Measurements from ENCODE around the gene ARFGAP1.

The ARFGAP1 gene

DNA sequence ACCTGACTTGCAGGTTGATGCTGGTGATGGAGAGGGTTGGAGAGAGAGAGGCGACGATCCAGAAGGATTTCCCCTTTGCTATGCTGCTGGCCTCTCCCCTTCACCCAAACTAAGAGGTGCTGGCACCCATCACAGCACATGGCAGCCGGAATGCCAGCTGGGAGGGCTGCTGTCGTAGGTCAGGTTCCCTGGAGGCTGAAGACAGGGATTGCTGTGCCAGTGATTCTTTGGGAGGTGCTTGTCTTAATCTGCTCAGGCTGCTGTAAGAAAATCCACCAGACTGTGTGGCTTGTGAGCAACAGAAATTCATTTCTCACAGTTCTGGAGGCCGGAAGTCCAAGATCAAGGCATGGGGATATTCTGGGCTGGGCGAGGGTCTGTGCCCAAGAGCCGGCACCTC lies 4.4 kb upstream of the ARFGAP1 start:
- H3K27me3 ChIP-seq (ENCODE audit: insufficient read depth, insufficient read length) = no peaks in the 10 kb centered on the region
- peaks cover 12% of the 10 kb centered on the region for H3K36me3 ChIP-seq (ENCODE audit: insufficient read depth, insufficient read length, low read length)
- no peak for DNase-seq (ENCODE audit: low read depth, low spot score)
- no peaks in the 10 kb centered on the region for H3K9me3 ChIP-seq (ENCODE audit: insufficient read depth, low read length)
- H3K4me3 ChIP-seq (ENCODE audit: insufficient read length, low read depth) = no peak overlapping the region
- TF ChIP-seq YY1 (IDR thresholded peaks at IDR 0.05; ENCODE audit: insufficient read depth, insufficient read length) = no peak
- TF ChIP-seq ZNF274 (IDR thresholded peaks at IDR 0.05; ENCODE audit: low read depth, low read length) = no peak
- TF ChIP-seq SUZ12 (IDR thresholded peaks at IDR 0.05; ENCODE audit: extremely low read depth, insufficient read depth, insufficient read length) = no peak
- H3K4me1 ChIP-seq (ENCODE audit: insufficient read depth, insufficient read length) = peaks cover 16% of the 10 kb centered on the region
- H3K9ac ChIP-seq (ENCODE audit: insufficient read length, low read depth) = no peak overlapping the region

DNA sequence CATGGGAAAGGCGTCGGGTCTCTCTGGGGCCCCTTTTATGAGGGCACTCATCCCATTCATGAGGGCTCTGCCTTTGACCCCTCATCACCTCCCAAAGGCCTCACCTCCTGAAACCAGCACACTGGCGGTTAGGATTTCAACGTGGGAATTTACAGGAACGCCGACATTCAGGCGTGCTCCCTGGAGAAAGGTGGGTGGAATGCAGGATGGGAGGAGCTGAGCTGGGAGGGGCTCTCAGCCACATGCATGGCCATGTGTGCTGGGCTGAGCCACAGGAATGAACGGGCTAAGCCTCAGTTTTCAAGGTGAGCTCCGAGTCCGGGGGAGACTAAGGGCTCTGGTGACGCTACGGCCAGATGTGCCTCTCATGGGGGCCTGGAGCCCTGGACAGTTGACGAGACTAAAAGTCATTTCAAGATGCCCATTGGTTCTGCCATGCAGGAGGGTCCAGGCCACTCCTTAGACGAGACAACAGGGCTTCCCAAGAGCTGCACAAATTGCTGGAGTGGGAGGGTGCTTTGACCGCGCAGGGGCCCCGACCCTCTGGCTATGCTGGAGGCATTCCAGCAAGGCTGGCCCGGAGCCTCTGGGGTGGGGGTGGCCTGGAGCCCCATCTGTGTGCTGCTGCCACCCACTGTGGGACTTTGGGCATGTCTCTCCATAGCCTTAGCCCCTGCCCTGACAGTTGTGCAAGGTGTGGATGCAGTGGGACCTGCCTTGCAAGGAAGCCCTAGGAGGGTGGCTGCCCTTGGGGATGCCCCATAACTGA lies 3.8 kb upstream of the ARFGAP1 start:
- H3K36me3 ChIP-seq (ENCODE audit: insufficient read depth, insufficient read length, low read length) = peaks cover 15% of the 10 kb centered on the region
- H3K4me3 ChIP-seq (ENCODE audit: insufficient read length, low read depth) = no peak overlapping the region
- H3K9ac ChIP-seq (ENCODE audit: insufficient read length, low read depth) = no peak overlapping the region
- DNase-seq (ENCODE audit: low read depth, low spot score) = no peak
- no peaks in the 10 kb centered on the region for H3K27me3 ChIP-seq (ENCODE audit: insufficient read depth, insufficient read length)
- H3K9me3 ChIP-seq (ENCODE audit: insufficient read depth, low read length) = no peaks in the 10 kb centered on the region
- peaks cover 19% of the 10 kb centered on the region for H3K4me1 ChIP-seq (ENCODE audit: insufficient read depth, insufficient read length)
- TF ChIP-seq SUZ12 (IDR thresholded peaks at IDR 0.05; ENCODE audit: extremely low read depth, insufficient read depth, insufficient read length) (no peak), YY1 (IDR thresholded peaks at IDR 0.05; ENCODE audit: insufficient read depth, insufficient read length) (no peak), ZNF274 (IDR thresholded peaks at IDR 0.05; ENCODE audit: low read depth, low read length) (no peak)

DNA sequence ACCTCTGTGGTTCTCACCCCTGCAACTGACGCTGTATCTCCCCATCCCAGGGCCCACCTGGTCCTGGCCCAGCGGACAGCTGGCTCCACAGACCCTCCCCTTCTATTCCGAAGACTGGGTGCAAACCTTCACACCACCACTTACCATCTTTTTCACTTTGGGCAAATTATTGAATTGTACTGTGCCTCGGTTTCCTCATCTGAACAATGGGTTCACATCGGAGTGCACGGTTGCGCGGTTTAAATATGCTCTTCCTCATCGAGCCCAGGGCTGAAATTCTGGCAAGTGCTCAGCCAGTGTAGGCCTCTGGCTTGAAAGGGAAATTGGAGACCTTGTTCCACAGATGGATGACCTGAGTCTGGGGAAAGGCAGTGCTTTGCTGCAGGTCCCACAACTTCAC lies 2.9 kb upstream of the ARFGAP1 start:
- H3K36me3 ChIP-seq (ENCODE audit: insufficient read depth, insufficient read length, low read length) = peaks cover 21% of the 10 kb centered on the region
- no peak overlapping the region for H3K9ac ChIP-seq (ENCODE audit: insufficient read length, low read depth)
- H3K4me1 ChIP-seq (ENCODE audit: insufficient read depth, insufficient read length) = peaks cover 26% of the 10 kb centered on the region
- no peaks in the 10 kb centered on the region for H3K9me3 ChIP-seq (ENCODE audit: insufficient read depth, low read length)
- DNase-seq (ENCODE audit: low read depth, low spot score) = no peak
- no peak for TF ChIP-seq YY1 (IDR thresholded peaks at IDR 0.05; ENCODE audit: insufficient read depth, insufficient read length)
- no peak for TF ChIP-seq ZNF274 (IDR thresholded peaks at IDR 0.05; ENCODE audit: low read depth, low read length)
- no peak for TF ChIP-seq SUZ12 (IDR thresholded peaks at IDR 0.05; ENCODE audit: extremely low read depth, insufficient read depth, insufficient read length)
- no peaks in the 10 kb centered on the region for H3K27me3 ChIP-seq (ENCODE audit: insufficient read depth, insufficient read length)
- H3K4me3 ChIP-seq (ENCODE audit: insufficient read length, low read depth) = no peak overlapping the region

DNA sequence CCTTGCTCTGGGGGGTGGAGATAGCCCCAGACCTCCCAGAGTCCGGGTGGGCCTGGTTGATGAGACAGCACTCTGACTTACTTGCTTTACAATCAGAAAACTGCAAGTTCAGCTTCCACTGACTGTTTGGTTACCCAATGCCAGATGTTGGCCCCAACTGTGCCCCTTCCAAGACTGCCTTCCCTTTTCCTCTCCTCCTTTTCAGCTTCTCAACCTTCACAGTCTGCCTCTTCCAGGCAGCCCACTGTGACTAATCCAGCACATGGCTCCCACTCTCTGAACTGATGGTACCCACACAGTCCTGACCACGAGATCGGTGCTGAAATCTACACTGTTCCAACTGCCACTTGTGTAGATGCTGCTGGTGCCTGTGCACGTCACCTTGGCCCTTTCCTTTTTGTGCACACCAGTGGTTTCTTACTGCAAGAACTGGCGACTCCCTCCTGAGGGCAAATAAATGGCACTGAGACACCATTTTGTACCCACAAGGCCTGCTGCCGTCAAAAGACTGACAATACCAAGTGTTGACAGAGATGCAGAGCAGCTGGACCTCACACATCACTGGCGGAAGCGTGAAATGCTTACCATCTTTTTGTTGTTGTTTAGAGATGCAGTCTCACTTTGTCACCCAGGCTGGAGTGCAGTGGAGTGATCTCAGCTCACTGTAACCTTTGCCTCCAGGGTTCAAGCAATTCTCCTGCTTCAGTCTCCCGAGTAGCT lies 1.8 kb upstream of the ARFGAP1 start:
- Histone ChIP-seq H3K4me1 (ENCODE audit: insufficient read depth, insufficient read length) (peaks cover 29% of the 10 kb centered on the region), H3K9me3 (ENCODE audit: insufficient read depth, low read length) (no peaks in the 10 kb centered on the region), H3K27me3 (ENCODE audit: insufficient read depth, insufficient read length) (no peaks in the 10 kb centered on the region), H3K4me3 (ENCODE audit: insufficient read length, low read depth) (no peak overlapping the region), H3K9ac (ENCODE audit: insufficient read length, low read depth) (no peak overlapping the region), H3K36me3 (ENCODE audit: insufficient read depth, insufficient read length, low read length) (peaks cover 32% of the 10 kb centered on the region)
- no peak for DNase-seq (ENCODE audit: low read depth, low spot score)
- TF ChIP-seq SUZ12 (IDR thresholded peaks at IDR 0.05; ENCODE audit: extremely low read depth, insufficient read depth, insufficient read length) (no peak), ZNF274 (IDR thresholded peaks at IDR 0.05; ENCODE audit: low read depth, low read length) (no peak), YY1 (IDR thresholded peaks at IDR 0.05; ENCODE audit: insufficient read depth, insufficient read length) (no peak)

DNA sequence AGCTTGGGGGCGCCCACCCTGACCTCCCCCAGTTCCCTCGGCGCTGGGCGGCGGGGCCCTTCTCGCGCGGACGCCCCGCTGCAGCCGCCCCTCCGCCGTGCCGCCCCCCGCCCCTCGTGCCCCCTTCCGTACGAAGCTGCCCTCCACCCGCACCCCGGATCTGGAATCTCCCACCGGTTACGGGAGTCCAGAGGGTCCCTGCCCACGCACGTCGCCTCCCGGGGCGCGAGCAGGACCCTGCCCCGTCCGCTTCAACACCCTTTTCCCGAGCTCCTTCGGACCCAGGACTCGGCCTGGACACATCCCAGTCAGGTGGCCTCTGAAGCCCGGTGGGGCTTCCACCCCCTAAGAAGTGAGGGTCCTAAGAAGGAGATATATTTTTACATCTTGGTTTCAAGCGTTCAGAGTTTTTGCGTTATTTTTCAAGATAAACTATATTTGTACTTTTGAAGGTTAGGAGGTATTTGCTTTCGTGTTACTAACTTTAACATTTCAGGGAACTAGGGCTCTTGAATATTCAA lies 506 bp downstream of the ARFGAP1 start:
- DNase-seq (ENCODE audit: low read depth, low spot score) = no peak
- peaks cover 55% of the 10 kb centered on the region for H3K36me3 ChIP-seq (ENCODE audit: insufficient read depth, insufficient read length, low read length)
- no peaks in the 10 kb centered on the region for H3K9me3 ChIP-seq (ENCODE audit: insufficient read depth, low read length)
- H3K4me1 ChIP-seq (ENCODE audit: insufficient read depth, insufficient read length) = peaks cover 23% of the 10 kb centered on the region
- H3K9ac ChIP-seq (ENCODE audit: insufficient read length, low read depth) = peak overlapping the region; percentile 91
- TF ChIP-seq YY1 (IDR thresholded peaks at IDR 0.05; ENCODE audit: insufficient read depth, insufficient read length) (no peak), SUZ12 (IDR thresholded peaks at IDR 0.05; ENCODE audit: extremely low read depth, insufficient read depth, insufficient read length) (no peak), ZNF274 (IDR thresholded peaks at IDR 0.05; ENCODE audit: low read depth, low read length) (no peak)
- no peaks in the 10 kb centered on the region for H3K27me3 ChIP-seq (ENCODE audit: insufficient read depth, insufficient read length)
- H3K4me3 ChIP-seq (ENCODE audit: insufficient read length, low read depth) = peak overlapping the region; percentile 90

DNA sequence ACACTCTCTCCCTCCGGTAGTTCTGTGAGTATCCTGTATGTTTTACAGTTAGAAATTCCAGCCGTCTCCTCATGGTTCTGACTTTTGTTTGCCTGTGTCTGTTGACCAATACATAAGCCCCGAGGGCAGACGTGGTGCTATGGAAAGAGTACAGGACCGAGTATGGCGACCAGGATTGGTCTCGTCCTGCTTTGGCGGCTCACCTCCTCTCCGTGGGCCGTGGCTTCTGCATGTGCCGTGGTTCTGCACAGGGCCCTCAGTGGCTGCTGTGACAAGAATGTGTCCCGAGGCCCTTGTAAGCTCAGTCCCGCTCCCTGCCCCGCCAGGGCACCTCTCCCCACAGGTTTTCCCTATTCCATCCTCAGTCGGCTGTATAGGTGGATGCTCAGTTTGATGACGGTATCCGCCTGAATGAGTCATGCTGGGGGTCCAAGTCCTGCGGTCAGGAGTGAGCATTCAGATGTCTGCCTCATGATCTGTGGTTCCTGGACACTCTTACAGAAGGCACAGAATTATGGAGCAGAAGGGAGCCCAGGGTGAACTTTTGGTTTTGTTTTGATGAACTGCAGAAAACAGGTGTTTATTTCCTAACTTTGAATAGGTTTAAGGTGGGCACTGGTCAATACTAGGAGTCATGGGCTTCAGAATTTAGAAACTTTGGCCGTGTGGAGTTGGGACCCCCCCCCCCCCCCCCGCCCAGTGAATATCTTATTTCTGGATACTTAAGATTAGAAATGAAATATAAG lies 1.2 kb downstream of the ARFGAP1 start:
- TF ChIP-seq SUZ12 (IDR thresholded peaks at IDR 0.05; ENCODE audit: extremely low read depth, insufficient read depth, insufficient read length) (no peak), ZNF274 (IDR thresholded peaks at IDR 0.05; ENCODE audit: low read depth, low read length) (no peak), YY1 (IDR thresholded peaks at IDR 0.05; ENCODE audit: insufficient read depth, insufficient read length) (no peak)
- peak overlapping the region; percentile 91 for H3K9ac ChIP-seq (ENCODE audit: insufficient read length, low read depth)
- DNase-seq (ENCODE audit: low read depth, low spot score) = no peak

More for the DNA sequence above, 1.2 kb downstream of the ARFGAP1 start:
- peaks cover 21% of the 10 kb centered on the region for H3K4me1 ChIP-seq (ENCODE audit: insufficient read depth, insufficient read length)
- no peaks in the 10 kb centered on the region for H3K27me3 ChIP-seq (ENCODE audit: insufficient read depth, insufficient read length)
- H3K36me3 ChIP-seq (ENCODE audit: insufficient read depth, insufficient read length, low read length) = peaks cover 62% of the 10 kb centered on the region
- no peaks in the 10 kb centered on the region for H3K9me3 ChIP-seq (ENCODE audit: insufficient read depth, low read length)
- peak overlapping the region; percentile 90 for H3K4me3 ChIP-seq (ENCODE audit: insufficient read length, low read depth)

All from NT2/D1 (cell line).